Measurements from ENCODE around the gene MT1E.

The MT1E gene

DNA sequence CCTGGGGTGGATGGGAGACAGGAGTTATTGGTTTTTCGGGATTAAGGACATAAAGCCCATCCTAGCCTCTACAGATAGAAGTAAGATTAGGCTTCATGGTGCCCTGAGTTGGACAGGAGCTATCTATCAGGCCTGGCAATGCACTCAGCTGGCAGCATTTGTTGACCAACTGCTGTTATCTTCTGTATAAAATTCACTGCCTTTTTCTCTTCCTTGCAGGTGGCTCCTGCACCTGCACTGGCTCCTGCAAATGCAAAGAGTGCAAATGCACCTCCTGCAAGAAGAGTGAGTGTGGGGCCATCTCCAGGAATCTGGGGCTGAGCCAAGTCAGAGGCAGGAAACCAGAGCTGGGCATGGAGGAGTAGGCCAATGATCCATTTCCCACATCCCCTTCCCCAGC, 13.5 kb downstream of the MT1E start:
- H3K9me3 ChIP-seq (ENCODE audit: low read length) = no peaks in the 10 kb centered on the region
- H3K27me3 ChIP-seq (ENCODE audit: control insufficient read depth in 1 of 2, insufficient read depth in 2 of 2, low read length in 2 of 2) = peaks cover 59 to 70% of the 10 kb centered on the region in 2 donors
- H3K9ac ChIP-seq (ENCODE audit: low read length) = no peak overlapping the region
- no peak overlapping the region for H3K27ac ChIP-seq (ENCODE audit: low read depth, low read length)
- H3K4me3 ChIP-seq (ENCODE audit: low read depth in 1 of 2, low read length in 2 of 2) = peak overlapping the region in 1 of 2 donors; percentile 52
- H3K36me3 ChIP-seq (ENCODE audit: insufficient read depth, low read length) = no peaks in the 10 kb centered on the region
- H3K4me1 ChIP-seq (ENCODE audit: insufficient read depth, low read length) = peaks cover 27% of the 10 kb centered on the region

GRCh38 chr16:56640076-56640475, 14.5 kb downstream of the MT1E start:
- Histone ChIP-seq H3K9me3 (ENCODE audit: low read length) (no peaks in the 10 kb centered on the region), H3K4me3 (ENCODE audit: low read depth in 1 of 2, low read length in 2 of 2) (no peak overlapping the region), H3K27ac (ENCODE audit: low read depth, low read length) (no peak overlapping the region), H3K9ac (ENCODE audit: low read length) (no peak overlapping the region), H3K4me1 (ENCODE audit: insufficient read depth, low read length) (peaks cover 24% of the 10 kb centered on the region), H3K27me3 (ENCODE audit: control insufficient read depth in 1 of 2, insufficient read depth in 2 of 2, low read length in 2 of 2) (peaks cover 57 to 70% of the 10 kb centered on the region in 2 donors), H3K36me3 (ENCODE audit: insufficient read depth, low read length) (no peaks in the 10 kb centered on the region)

DNA sequence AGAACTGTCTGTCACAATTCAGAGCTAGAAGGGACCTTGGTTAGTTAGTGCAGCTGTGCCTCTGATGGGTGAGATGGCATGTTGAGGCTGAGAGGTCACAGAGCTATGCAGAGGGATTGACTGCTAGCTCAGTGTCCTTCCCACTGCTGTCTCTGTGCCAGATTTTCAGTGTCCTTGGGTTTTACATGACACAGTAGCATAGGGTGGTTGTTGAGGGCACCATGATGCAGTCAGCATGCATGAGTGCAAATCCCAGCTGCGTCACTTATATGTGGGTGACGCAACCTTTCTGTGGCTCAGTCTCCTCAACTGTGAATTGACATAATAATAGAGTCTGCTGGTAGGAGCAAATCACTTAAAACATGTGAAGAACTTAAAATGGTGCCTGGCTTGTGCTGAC, 15.6 kb downstream of the MT1E start:
- Histone ChIP-seq H3K27me3 (ENCODE audit: control insufficient read depth in 1 of 2, insufficient read depth in 2 of 2, low read length in 2 of 2) (peaks cover 57 to 70% of the 10 kb centered on the region in 2 donors), H3K27ac (ENCODE audit: low read depth, low read length) (no peak overlapping the region), H3K4me1 (ENCODE audit: insufficient read depth, low read length) (peaks cover 16% of the 10 kb centered on the region), H3K36me3 (ENCODE audit: insufficient read depth, low read length) (no peaks in the 10 kb centered on the region), H3K9me3 (ENCODE audit: low read length) (no peaks in the 10 kb centered on the region), H3K4me3 (ENCODE audit: low read depth in 1 of 2, low read length in 2 of 2) (no peak overlapping the region), H3K9ac (ENCODE audit: low read length) (no peak overlapping the region)

DNA sequence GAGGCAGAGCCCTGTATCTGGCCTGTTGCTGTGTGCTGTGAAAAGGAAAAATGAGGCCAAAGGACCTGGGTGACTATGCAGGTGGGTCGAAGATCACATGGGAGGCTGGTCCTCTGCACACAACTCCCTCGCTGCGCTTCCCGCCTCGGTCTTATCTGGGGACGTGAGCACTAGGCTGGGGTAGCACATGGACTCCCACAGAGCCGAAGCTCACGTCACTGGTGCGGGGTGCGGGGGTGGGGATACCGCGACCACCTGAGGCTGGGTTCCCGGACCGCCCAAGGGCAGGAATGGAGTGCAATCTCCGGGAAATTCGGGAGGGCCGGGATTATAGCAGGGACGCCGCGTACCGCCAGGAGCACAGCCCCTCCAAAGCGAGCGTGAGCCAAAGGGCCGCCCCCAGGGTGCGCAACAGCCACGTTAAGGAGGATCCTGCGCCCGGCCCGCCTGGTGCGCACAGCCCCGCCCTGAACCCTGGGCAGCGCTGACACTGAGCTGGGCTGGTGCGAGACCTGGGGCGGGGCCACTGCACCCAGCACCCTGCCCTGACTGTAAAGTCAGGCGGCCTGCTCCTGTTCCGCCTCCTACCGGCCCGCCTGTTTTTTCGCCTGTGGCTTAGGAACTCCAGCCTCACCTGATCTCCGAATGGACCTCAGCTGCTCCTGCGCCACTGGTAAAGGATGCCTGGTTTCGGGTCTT, 17.6 kb downstream of the MT1E start:
- Histone ChIP-seq H3K4me3 (ENCODE audit: low read depth in 1 of 2, low read length in 2 of 2) (peak overlapping the region; percentile 28 to 38), H3K27me3 (ENCODE audit: control insufficient read depth in 1 of 2, insufficient read depth in 2 of 2, low read length in 2 of 2) (peaks cover 50 to 62% of the 10 kb centered on the region in 2 donors), H3K36me3 (ENCODE audit: insufficient read depth, low read length) (no peaks in the 10 kb centered on the region), H3K9ac (ENCODE audit: low read length) (no peak overlapping the region), H3K27ac (ENCODE audit: low read depth, low read length) (no peak overlapping the region), H3K9me3 (ENCODE audit: low read length) (no peaks in the 10 kb centered on the region), H3K4me1 (ENCODE audit: insufficient read depth, low read length) (peaks cover 12% of the 10 kb centered on the region)

GRCh38 chr16:56643833-56644232, 18.3 kb downstream of the MT1E start:
- H3K9me3 ChIP-seq (ENCODE audit: low read length) = no peaks in the 10 kb centered on the region
- H3K36me3 ChIP-seq (ENCODE audit: insufficient read depth, low read length) = no peaks in the 10 kb centered on the region
- peaks cover 8% of the 10 kb centered on the region for H3K4me1 ChIP-seq (ENCODE audit: insufficient read depth, low read length)
- H3K4me3 ChIP-seq (ENCODE audit: low read depth in 1 of 2, low read length in 2 of 2) = peak overlapping the region; percentile 28 to 38
- H3K9ac ChIP-seq (ENCODE audit: low read length) = no peak overlapping the region
- H3K27ac ChIP-seq (ENCODE audit: low read depth, low read length) = no peak overlapping the region
- peaks cover 47 to 62% of the 10 kb centered on the region in 2 donors for H3K27me3 ChIP-seq (ENCODE audit: control insufficient read depth in 1 of 2, insufficient read depth in 2 of 2, low read length in 2 of 2)

GRCh38 chr16:56645311-56645710, 19.7 kb downstream of the MT1E start:
- Histone ChIP-seq H3K27me3 (ENCODE audit: control insufficient read depth in 1 of 2, insufficient read depth in 2 of 2, low read length in 2 of 2) (peaks cover 32 to 51% of the 10 kb centered on the region in 2 donors), H3K27ac (ENCODE audit: low read depth, low read length) (no peak overlapping the region), H3K4me1 (ENCODE audit: insufficient read depth, low read length) (peaks cover 6% of the 10 kb centered on the region), H3K9me3 (ENCODE audit: low read length) (no peaks in the 10 kb centered on the region), H3K36me3 (ENCODE audit: insufficient read depth, low read length) (no peaks in the 10 kb centered on the region), H3K9ac (ENCODE audit: low read length) (no peak overlapping the region), H3K4me3 (ENCODE audit: low read depth in 1 of 2, low read length in 2 of 2) (no peak overlapping the region)

- H3K9me3 ChIP-seq (ENCODE audit: low read length) = no peaks in the 10 kb centered on the region
- H3K27me3 ChIP-seq (ENCODE audit: control insufficient read depth in 1 of 2, insufficient read depth in 2 of 2, low read length in 2 of 2) = peaks cover 28 to 51% of the 10 kb centered on the region in 2 donors
Measured at GRCh38 chr16:56645838-56646237, 20.3 kb downstream of the MT1E start.

DNA sequence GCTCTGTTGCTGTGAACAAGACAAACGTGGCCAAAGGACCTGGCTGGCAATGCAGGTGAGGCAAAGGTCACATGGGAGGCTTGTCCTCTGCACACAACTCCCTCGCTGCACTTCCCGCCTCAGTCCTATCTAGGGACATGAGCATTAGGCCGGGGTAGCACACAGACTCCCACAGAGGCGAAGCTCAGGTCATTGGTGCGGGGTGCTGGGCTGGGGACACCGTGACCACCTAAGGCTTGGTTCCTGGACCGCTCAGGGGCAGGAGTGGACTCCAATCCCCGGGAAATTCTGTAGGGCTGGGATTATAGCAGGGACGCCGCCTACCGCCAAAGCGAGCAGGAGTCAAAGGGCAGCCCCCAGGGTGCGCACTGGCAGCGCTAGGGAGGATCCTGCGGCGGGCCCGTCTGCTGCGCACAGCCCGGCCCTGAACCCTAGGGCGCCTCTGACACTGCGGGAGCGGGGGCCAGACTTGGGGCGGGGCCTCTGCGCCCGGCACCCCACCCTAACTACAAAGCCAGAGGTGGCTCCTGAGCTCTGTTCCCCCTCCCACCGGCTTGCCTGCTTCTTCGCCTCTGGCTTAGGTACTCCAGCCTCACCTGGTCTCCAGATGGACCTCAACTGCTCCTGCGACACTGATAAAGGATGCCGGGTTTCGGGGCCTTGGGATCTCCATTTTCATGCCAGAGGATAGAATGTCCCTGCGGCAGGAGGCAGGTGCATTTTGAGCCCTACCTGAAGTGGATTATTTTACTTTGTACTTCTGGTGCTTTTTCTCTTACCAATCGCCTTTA, 22.3 kb downstream of the MT1E start:
- H3K27ac ChIP-seq (ENCODE audit: low read depth, low read length) = no peak overlapping the region
- H3K4me1 ChIP-seq (ENCODE audit: insufficient read depth, low read length) = peaks cover 6% of the 10 kb centered on the region
- H3K4me3 ChIP-seq (ENCODE audit: low read depth in 1 of 2, low read length in 2 of 2) = no peak overlapping the region
- no peak overlapping the region for H3K9ac ChIP-seq (ENCODE audit: low read length)
- no peaks in the 10 kb centered on the region for H3K36me3 ChIP-seq (ENCODE audit: insufficient read depth, low read length)
- H3K27me3 ChIP-seq (ENCODE audit: control insufficient read depth in 1 of 2, insufficient read depth in 2 of 2, low read length in 2 of 2) = peaks cover 28 to 51% of the 10 kb centered on the region in 2 donors
- no peaks in the 10 kb centered on the region for H3K9me3 ChIP-seq (ENCODE audit: low read length)

More at GRCh38 chr16:56645838-56646237, 20.3 kb downstream of the MT1E start:
- Histone ChIP-seq H3K9ac (ENCODE audit: low read length) (no peak overlapping the region), H3K4me1 (ENCODE audit: insufficient read depth, low read length) (peaks cover 6% of the 10 kb centered on the region), H3K36me3 (ENCODE audit: insufficient read depth, low read length) (no peaks in the 10 kb centered on the region), H3K27ac (ENCODE audit: low read depth, low read length) (no peak overlapping the region), H3K4me3 (ENCODE audit: low read depth in 1 of 2, low read length in 2 of 2) (no peak overlapping the region)

DNA sequence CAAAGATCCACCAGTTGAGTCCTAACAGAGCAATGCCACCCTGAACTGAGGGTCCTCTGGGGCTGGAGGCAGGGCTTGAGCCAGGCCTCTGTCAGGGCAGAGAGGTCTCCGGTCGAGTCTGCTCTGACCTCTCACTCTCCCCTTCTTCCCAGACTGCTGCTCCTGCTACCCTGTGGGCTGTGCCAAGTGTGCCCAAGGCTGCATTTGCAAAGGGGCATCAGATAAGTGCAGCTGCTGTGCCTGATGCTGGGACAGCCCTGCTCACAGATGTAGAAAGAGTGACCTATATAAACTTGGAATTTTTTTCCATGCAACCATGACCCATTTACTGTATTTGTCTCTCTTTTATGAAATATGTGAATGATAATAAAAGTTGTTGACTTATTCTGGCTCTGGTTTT, 23.7 kb downstream of the MT1E start:
- no peaks in the 10 kb centered on the region for H3K4me1 ChIP-seq (ENCODE audit: insufficient read depth, low read length)
- H3K9me3 ChIP-seq (ENCODE audit: low read length) = no peaks in the 10 kb centered on the region
- H3K9ac ChIP-seq (ENCODE audit: low read length) = no peak overlapping the region
- no peak overlapping the region for H3K4me3 ChIP-seq (ENCODE audit: low read depth in 1 of 2, low read length in 2 of 2)
- no peaks in the 10 kb centered on the region for H3K36me3 ChIP-seq (ENCODE audit: insufficient read depth, low read length)
- H3K27me3 ChIP-seq (ENCODE audit: control insufficient read depth in 1 of 2, insufficient read depth in 2 of 2, low read length in 2 of 2) = peaks cover 23 to 36% of the 10 kb centered on the region in 2 donors
- H3K27ac ChIP-seq (ENCODE audit: low read depth, low read length) = no peak overlapping the region

DNA sequence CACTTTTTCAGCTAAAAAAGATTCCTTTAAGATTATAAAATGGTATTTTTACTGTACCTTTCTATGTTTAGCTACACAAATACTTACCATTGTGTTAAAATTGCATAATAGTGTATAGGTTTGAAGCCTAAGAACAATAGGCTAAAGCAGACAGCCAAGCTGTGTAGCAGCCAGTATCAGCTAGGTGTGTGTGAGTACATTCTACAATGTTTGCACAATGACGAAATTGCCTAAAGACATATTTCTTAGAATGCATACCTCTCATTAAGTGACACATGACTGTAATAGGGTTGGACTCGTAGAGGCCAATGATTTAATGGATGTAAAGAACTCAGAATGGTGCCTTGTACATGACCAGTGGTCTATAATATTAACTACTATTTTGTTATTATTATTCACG, 24.2 kb downstream of the MT1E start:
- H3K27me3 ChIP-seq (ENCODE audit: control insufficient read depth in 1 of 2, insufficient read depth in 2 of 2, low read length in 2 of 2) = peaks cover 18 to 31% of the 10 kb centered on the region in 2 donors

DNA sequence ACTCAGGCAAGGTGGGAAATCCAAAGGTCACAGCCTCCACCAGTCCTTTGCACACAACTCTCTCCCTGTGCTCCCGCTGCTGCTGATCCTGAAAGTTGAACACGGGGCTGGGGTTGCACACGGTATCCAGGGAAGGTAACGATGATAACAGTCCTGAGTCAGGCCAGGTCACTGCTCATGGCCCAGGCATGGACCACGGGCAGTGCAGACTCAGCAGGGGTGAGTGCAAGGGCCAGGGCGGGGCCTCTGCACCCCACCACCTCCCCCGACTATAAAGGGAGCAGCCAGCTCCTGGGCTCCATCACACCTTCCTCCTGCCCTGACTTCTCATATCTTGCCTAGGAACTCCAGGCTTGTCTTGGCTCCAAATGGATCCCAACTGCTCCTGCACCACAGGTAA, 26.0 kb downstream of the MT1E start, which contains the start of gene MT1B:
MT1B (plus strand) TSS at position 301 of the 400 bp plus-strand sequence; CDS start at position 369, 68 bp downstream.
- Histone ChIP-seq H3K9ac (ENCODE audit: low read length) (no peak within 1 kb of the TSS), H3K27ac (ENCODE audit: low read depth, low read length) (no peak within 1 kb of the TSS), H3K4me3 (ENCODE audit: low read depth in 1 of 2, low read length in 2 of 2) (no peak within 1 kb of the TSS), H3K36me3 (ENCODE audit: insufficient read depth, low read length) (no peaks in the 10 kb centered on the region), H3K4me1 (ENCODE audit: insufficient read depth, low read length) (no peaks in the 10 kb centered on the region), H3K9me3 (ENCODE audit: low read length) (no peaks in the 10 kb centered on the region), H3K27me3 (ENCODE audit: control insufficient read depth in 1 of 2, insufficient read depth in 2 of 2, low read length in 2 of 2) (peaks cover 6 to 17% of the 10 kb centered on the region in 2 donors)

More for the DNA sequence above, 24.2 kb downstream of the MT1E start:
- H3K27ac ChIP-seq (ENCODE audit: low read depth, low read length) = no peak overlapping the region
- H3K4me1 ChIP-seq (ENCODE audit: insufficient read depth, low read length) = no peaks in the 10 kb centered on the region
- H3K4me3 ChIP-seq (ENCODE audit: low read depth in 1 of 2, low read length in 2 of 2) = no peak overlapping the region
- no peak overlapping the region for H3K9ac ChIP-seq (ENCODE audit: low read length)
- no peaks in the 10 kb centered on the region for H3K36me3 ChIP-seq (ENCODE audit: insufficient read depth, low read length)
- no peaks in the 10 kb centered on the region for H3K9me3 ChIP-seq (ENCODE audit: low read length)
